HL-60/S4 treated with retinoic acid at 250 ng/mL for 4 days and 3 days (cell line): ENCODE measurements around the gene ANKRD11.
"Not testable (repeated sequence)": the region's sequence is repeated elsewhere in the genome, so short reads cannot be mapped to it uniquely, and the experiment has no call there.

Experiments
- in situ Hi-C: fragments of 300-500 bp; cut with MboI; formaldehyde crosslinking; loops from 2 replicates; pipeline ENCODE4 v1.7.0; 2022; ENCODE audit warnings: low sequenced_read_pairs

ANKRD11 gene

GRCh38 chr16:89334050-89334449 lies 156.3 kb downstream of the ANKRD11 start:
- in situ Hi-C loops: no loop called here

GRCh38 chr16:89333401-89334001 lies 156.9 kb downstream of the ANKRD11 start:
- in situ Hi-C loops: not testable (repeated sequence)

GRCh38 chr16:89332902-89333245 lies 157.5 kb downstream of the ANKRD11 start:
- in situ Hi-C loops: no loop called here

GRCh38 chr16:89332243-89332901 lies 158.0 kb downstream of the ANKRD11 start:
- in situ Hi-C loops: no loop called here

GRCh38 chr16:89331371-89332109 lies 158.8 kb downstream of the ANKRD11 start:
- in situ Hi-C loops: no loop called here

- in situ Hi-C loops: no loop called here
Observed at GRCh38 chr16:89330177-89330856, 160.0 kb downstream of the ANKRD11 start.

GRCh38 chr16:89329830-89330176 lies 160.6 kb downstream of the ANKRD11 start:
- in situ Hi-C loops: not testable (repeated sequence)

GRCh38 chr16:89328412-89329400 lies 161.7 kb downstream of the ANKRD11 start:
- in situ Hi-C loops: not testable (repeated sequence)

- in situ Hi-C loops: no loop called here
Observed at GRCh38 chr16:89326721-89327120, 163.6 kb downstream of the ANKRD11 start.

- in situ Hi-C loops: no loop called here
Observed at GRCh38 chr16:89325861-89326471, 164.4 kb downstream of the ANKRD11 start.

GRCh38 chr16:89324056-89325010 lies 166.0 kb downstream of the ANKRD11 start:
- in situ Hi-C loops: no loop called here

- in situ Hi-C loops: no loop called here
Observed at GRCh38 chr16:89323120-89323960, 167.0 kb downstream of the ANKRD11 start.

- in situ Hi-C loops: no loop called here
Observed at GRCh38 chr16:89322321-89323119, 167.8 kb downstream of the ANKRD11 start.

GRCh38 chr16:89320782-89321501 lies 169.4 kb downstream of the ANKRD11 start:
- in situ Hi-C loops: no loop called here

GRCh38 chr16:89319886-89320781 lies 170.2 kb downstream of the ANKRD11 start:
- in situ Hi-C loops: no loop called here

GRCh38 chr16:89319631-89319885 lies 170.8 kb downstream of the ANKRD11 start:
- in situ Hi-C loops: no loop called here
